Left lung (tissue), 10 donors: ENCODE measurements around the gene PRKCA. TPM values are rescaled to one million over a fixed set of nuclear protein-coding genes. Genes with fewer than 3 reads are reported as not detected.

Experiments used
- ATAC-seq: fragments of 200-7000 bp; cut with Tn5 transposase; one replicate; pipeline ENCODE4 v1.9.1; 2020; ENCODE audit warnings: moderate library complexity
- DNase-seq, 4 donors: peaks; one replicate each; pipeline ENCODE4 v3.0.0-alpha.2; 2013 to 2020
- H3K27ac ChIP-seq, 2 donors: fragments of 200-600 bp; sonication (generic) in 1 of 2; one replicate each; pipeline versions ENCODE4 v1.5.0 to v1.8.0; 2020 to 2021
- H3K27me3 ChIP-seq, 2 donors: fragments of 200-600 bp; sonication (generic) in 1 of 2; one replicate each; pipeline versions ENCODE4 v1.5.0 to v1.8.0; 2020 to 2021
- H3K36me3 ChIP-seq, 2 donors: fragments of 200-600 bp; sonication (generic) in 1 of 2; one replicate each; pipeline versions ENCODE4 v1.5.0 to v1.8.0; 2020 to 2021
- H3K4me1 ChIP-seq, 2 donors: fragments of 200-600 bp; one replicate each; pipeline ENCODE4 v1.8.0; 2021
- H3K4me3 ChIP-seq, 2 donors: fragments of 200-600 bp; sonication (generic) in 1 of 2; one replicate each; pipeline versions ENCODE4 v1.5.0 to v1.8.0; 2020 to 2021; ENCODE audit warnings: mild to moderate bottlenecking in 1 of 2
- H3K9me3 ChIP-seq, 2 donors: fragments of 200-600 bp; sonication (generic) in 1 of 2; one replicate each; pipeline versions ENCODE4 v1.5.0 to v1.8.0; 2020 to 2021
- intact Hi-C, 2 donors: fragments of 100-400 bp; cut with DNase I; formaldehyde crosslinking; loops; one replicate each; pipeline versions ENCODE4 v1.11.2 to v1.14.2; 2022
- polyA plus RNA-seq, 6 donors: library from polyadenylated mRNA; unstranded; fragments of 120-200 nt; gene quantifications; one replicate each; pipeline ENCODE4 v1.2.1, GENCODE V29; 2013; ENCODE audit not compliant: insufficient read length in 6 of 6
- total RNA-seq, 2 donors: library from RNA; stranded (reverse); fragmentation: NEBNext Ultra II Directional; extraction: Animal tissue kit (Norgen Biotek cat#: 25700); gene quantifications; one replicate each; pipeline ENCODE4 v1.2.1, GENCODE V29; 2021
- TF ChIP-seq, protein P1 (sequence below), 2 donors: fragments of 200-600 bp; sonication (generic) in 1 of 2; IDR thresholded peaks; one replicate each; pipeline versions ENCODE4 v1.5.0 to v1.8.0; 2021; ENCODE audit warnings: antibody characterized with exemption in 2 of 2
- donor health status: DM: no; HTN: yes; CAD: no.
- donor health status: DM: no; HTN: no; CAD: no.

PRKCA gene
- total and polyA plus RNA-seq, 8 donors, result 16.4 to 30.4 (median 17.5) TPM

DNA sequence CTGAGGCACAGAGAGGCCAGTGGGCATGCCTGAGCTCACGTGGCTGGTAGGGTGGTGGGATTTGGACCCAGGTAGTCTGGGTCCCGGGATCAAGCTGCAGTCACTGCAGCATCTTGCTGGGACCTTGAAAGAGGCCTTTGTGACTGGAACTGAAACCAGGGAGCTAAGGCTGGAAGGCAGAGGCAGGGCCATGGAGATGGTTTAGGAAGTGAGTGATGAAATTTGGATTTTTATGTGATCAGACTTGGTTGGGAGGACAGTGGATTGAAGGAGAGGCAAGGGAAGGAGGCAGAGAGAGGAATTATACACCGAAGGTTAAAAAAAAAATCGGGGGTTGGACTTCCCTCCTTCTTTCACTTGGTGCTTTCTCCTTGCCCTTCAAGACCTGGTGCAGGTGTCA is 277.1 kb downstream of the PRKCA start:
- ATAC-seq (no peak), DNase-seq (no peak)
- intact Hi-C loops, result no loop called here
- no peaks in the 10 kb centered on the region for H3K36me3 ChIP-seq
- peaks cover 6 to 13% of the 10 kb centered on the region in 2 donors for H3K4me1 ChIP-seq
- H3K27ac ChIP-seq, result peak overlapping the region in 1 of 2 donors; percentile 13
- TF ChIP-seq, protein P1, sequence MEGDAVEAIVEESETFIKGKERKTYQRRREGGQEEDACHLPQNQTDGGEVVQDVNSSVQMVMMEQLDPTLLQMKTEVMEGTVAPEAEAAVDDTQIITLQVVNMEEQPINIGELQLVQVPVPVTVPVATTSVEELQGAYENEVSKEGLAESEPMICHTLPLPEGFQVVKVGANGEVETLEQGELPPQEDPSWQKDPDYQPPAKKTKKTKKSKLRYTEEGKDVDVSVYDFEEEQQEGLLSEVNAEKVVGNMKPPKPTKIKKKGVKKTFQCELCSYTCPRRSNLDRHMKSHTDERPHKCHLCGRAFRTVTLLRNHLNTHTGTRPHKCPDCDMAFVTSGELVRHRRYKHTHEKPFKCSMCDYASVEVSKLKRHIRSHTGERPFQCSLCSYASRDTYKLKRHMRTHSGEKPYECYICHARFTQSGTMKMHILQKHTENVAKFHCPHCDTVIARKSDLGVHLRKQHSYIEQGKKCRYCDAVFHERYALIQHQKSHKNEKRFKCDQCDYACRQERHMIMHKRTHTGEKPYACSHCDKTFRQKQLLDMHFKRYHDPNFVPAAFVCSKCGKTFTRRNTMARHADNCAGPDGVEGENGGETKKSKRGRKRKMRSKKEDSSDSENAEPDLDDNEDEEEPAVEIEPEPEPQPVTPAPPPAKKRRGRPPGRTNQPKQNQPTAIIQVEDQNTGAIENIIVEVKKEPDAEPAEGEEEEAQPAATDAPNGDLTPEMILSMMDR (IDR thresholded peaks at IDR 0.05), result no peak
- H3K9me3 ChIP-seq, result no peaks in the 10 kb centered on the region
- no peak overlapping the region for H3K4me3 ChIP-seq
- no peaks in the 10 kb centered on the region for H3K27me3 ChIP-seq

DNA sequence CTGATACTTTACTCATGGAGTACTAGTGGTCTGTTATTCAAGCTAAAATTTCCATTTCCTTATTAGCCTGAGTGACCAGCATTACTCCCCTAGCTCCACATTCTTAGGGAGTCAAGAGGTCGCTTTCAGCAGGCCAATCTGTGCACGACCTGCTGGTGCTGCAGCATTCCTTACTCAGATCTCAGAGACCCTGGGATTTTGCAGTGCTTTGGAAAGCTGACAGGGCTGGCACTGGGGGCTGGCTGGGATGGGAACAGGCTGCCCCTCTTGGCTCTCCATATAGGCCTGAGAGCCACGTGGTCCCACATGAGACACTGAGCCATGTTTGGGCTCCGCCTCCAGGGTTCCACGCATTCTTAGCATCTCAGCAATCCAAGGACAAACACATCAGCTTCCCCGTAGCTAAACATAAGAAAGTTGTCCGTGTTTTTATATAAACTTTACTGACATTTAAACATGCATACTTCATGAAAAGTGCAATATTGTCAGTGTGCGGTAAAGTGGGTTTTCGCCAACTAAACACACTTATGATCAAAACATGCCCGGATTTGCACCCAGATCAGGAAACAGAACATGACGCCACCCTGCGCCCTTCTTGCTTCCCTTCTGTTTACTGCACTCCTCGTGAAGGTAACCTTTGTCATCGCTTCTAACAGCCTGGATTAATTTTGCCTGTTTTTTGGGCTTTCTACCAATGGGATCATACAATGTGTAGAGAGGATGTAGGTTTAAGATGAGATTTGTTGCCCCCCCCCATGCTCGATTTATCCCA is 278.0 kb downstream of the PRKCA start:
- peak; percentile 74 for ATAC-seq
- intact Hi-C loops, result no loop called here

DNA sequence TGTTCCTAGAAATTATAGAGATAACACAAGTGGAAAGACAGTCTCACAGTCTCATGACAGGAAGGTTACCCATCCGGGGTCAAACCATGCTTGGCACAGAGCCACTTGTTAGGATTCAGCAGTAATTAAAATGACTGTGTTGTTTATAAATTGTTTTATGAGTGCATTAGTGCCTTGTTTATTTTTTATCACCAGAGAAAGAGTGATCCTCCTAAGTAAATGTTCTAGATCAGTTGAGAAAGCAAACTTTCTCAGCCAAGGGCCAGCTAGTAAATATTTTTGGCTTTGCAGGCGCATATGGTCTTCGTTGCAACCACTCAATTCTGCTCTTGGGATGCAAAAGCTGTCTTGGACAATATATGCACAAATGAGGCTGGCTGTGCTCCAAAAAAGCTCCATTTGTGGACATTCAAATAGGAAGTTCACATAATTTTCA is 278.6 kb downstream of the PRKCA start:
- H3K27ac ChIP-seq, result peak overlapping the region in 1 of 2 donors; percentile 28

More for the DNA sequence above, 278.0 kb downstream of the PRKCA start:
- H3K4me1 ChIP-seq, result peaks cover 6 to 13% of the 10 kb centered on the region in 2 donors
- H3K27me3 ChIP-seq, result no peaks in the 10 kb centered on the region
- peak overlapping the region in 1 of 2 donors; percentile 13 for H3K27ac ChIP-seq
- TF ChIP-seq, protein P1 (IDR thresholded peaks at IDR 0.05), result no peak
- H3K36me3 ChIP-seq, result no peaks in the 10 kb centered on the region
- DNase-seq, result peak in 3 of 4 donors; percentile 44 to 93 (median 92)
- no peak overlapping the region for H3K4me3 ChIP-seq
- H3K9me3 ChIP-seq, result no peaks in the 10 kb centered on the region

DNA sequence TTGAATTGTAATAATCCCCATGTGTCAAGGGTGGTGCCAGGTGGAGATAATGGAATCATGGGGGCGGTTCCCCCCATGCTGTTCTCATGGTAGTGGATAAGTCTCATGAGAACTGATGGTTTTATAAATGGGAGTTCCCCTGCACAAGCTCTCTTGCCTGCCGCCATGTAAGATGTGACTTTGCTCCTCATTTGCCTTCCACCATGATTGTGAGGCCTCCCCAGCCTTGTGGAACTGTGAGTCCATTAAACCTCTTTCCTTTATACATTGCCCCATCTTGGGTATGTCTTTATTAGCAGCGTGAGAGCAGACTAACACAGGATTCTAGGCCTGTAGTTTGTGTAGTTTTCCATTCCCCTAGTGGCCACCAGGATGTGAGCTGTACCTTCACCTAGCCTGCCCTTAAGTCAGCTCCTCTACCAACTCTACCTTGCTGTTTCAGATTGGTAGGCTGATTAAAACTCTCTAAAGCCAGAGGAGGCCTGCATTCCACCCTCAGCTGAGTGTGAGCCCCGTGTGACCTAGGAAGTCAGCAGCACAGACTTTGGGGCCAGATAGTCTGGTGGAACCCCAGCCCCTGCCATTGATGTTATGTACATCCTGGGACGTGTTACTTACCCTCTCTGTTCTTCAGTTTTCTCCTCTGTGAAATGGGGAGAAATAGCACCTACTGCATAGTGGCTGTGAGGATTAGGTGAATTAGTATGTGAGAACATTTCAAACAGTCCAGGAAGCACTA is 280.1 kb downstream of the PRKCA start:
- Histone ChIP-seq H3K27ac (no peak overlapping the region), H3K4me1 (peaks cover 6 to 13% of the 10 kb centered on the region in 2 donors), H3K27me3 (no peaks in the 10 kb centered on the region), H3K4me3 (no peak overlapping the region), H3K36me3 (no peaks in the 10 kb centered on the region), H3K9me3 (no peaks in the 10 kb centered on the region)
- intact Hi-C loops, result no loop called here
- DNase-seq (no peak), ATAC-seq (no peak)
- TF ChIP-seq, protein P1 (IDR thresholded peaks at IDR 0.05), result no peak

More for the DNA sequence above, 278.6 kb downstream of the PRKCA start:
- intact Hi-C loops, result no loop called here
- peaks cover 6 to 13% of the 10 kb centered on the region in 2 donors for H3K4me1 ChIP-seq
- TF ChIP-seq, protein P1 (IDR thresholded peaks at IDR 0.05), result no peak
- no peaks in the 10 kb centered on the region for H3K9me3 ChIP-seq
- DNase-seq (peak in 3 of 4 donors; percentile 47 to 97 (median 97)), ATAC-seq (peak; percentile 16)
- no peaks in the 10 kb centered on the region for H3K27me3 ChIP-seq
- H3K4me3 ChIP-seq, result no peak overlapping the region
- no peaks in the 10 kb centered on the region for H3K36me3 ChIP-seq
